ENCODE data around the gene KCNIP4.
"Not testable (repeated sequence)": the region's sequence is repeated elsewhere in the genome, so short reads cannot be mapped to it uniquely, and the experiment has no call there.

KCNIP4 gene

GRCh38 chr4:21352354-21352753, 596.2 kb downstream of the KCNIP4 start:
- DNase-seq (ENCODE audit: low read depth), result not testable (repeated sequence)

GRCh38 chr4:21347142-21347541, 601.4 kb downstream of the KCNIP4 start:
- DNase-seq (ENCODE audit: low read depth), result no peak

GRCh38 chr4:21327976-21328700, 620.4 kb downstream of the KCNIP4 start:
- no peak for DNase-seq (ENCODE audit: low read depth)

- no peak for DNase-seq (ENCODE audit: low read depth)
These were observed 628.5 kb downstream of the KCNIP4 start for GRCh38 chr4:21320034-21320433.

GRCh38 chr4:21307709-21308108, 640.9 kb downstream of the KCNIP4 start:
- no peak for DNase-seq (ENCODE audit: low read depth)

- no peak for DNase-seq (ENCODE audit: low read depth)
These were observed 644.1 kb downstream of the KCNIP4 start for GRCh38 chr4:21304540-21304887.

- DNase-seq (ENCODE audit: low read depth), result no peak
These were observed 658.0 kb downstream of the KCNIP4 start for GRCh38 chr4:21290562-21290961.

GRCh38 chr4:21276046-21276445, 672.5 kb downstream of the KCNIP4 start:
- DNase-seq (ENCODE audit: low read depth), result no peak

GRCh38 chr4:21271439-21272052, 677.0 kb downstream of the KCNIP4 start:
- no peak for DNase-seq (ENCODE audit: low read depth)

- no peak for DNase-seq (ENCODE audit: low read depth)
These were observed 700.2 kb downstream of the KCNIP4 start for GRCh38 chr4:21248331-21248730.

GRCh38 chr4:21242163-21242562, 706.4 kb downstream of the KCNIP4 start:
- DNase-seq (ENCODE audit: low read depth), result no peak

- no peak for DNase-seq (ENCODE audit: low read depth)
These were observed 721.7 kb downstream of the KCNIP4 start for GRCh38 chr4:21226637-21227538.

GRCh38 chr4:21211846-21212245, 736.7 kb downstream of the KCNIP4 start:
- no peak for DNase-seq (ENCODE audit: low read depth)

- DNase-seq (ENCODE audit: low read depth), result no peak
These were observed 738.7 kb downstream of the KCNIP4 start for GRCh38 chr4:21209860-21210259.

GRCh38 chr4:21205821-21206531, 742.6 kb downstream of the KCNIP4 start:
- DNase-seq (ENCODE audit: low read depth), result no peak

GRCh38 chr4:21203416-21203815, 745.2 kb downstream of the KCNIP4 start:
- no peak for DNase-seq (ENCODE audit: low read depth)

- DNase-seq (ENCODE audit: low read depth), result no peak
These were observed 745.6 kb downstream of the KCNIP4 start for GRCh38 chr4:21202959-21203358.

- DNase-seq (ENCODE audit: low read depth), result no peak
These were observed 749.9 kb downstream of the KCNIP4 start for GRCh38 chr4:21198683-21199082.

GRCh38 chr4:21195682-21196081, 752.9 kb downstream of the KCNIP4 start:
- no peak for DNase-seq (ENCODE audit: low read depth)

GRCh38 chr4:21192367-21192766, 756.2 kb downstream of the KCNIP4 start:
- DNase-seq (ENCODE audit: low read depth), result no peak

- DNase-seq (ENCODE audit: low read depth), result no peak
These were observed 757.3 kb downstream of the KCNIP4 start for GRCh38 chr4:21191317-21191716.

- no peak for DNase-seq (ENCODE audit: low read depth)
These were observed 763.8 kb downstream of the KCNIP4 start for GRCh38 chr4:21184788-21185187.
